SH-SY5Y (cell line): Measurements from ENCODE around the gene AGO1.

Source experiments
- GATA2 ChIP-seq: IDR thresholded peaks from 2 replicates; pipeline ENCODE4 v1.6.1; 2011; ENCODE audit warnings: mild to moderate bottlenecking, low read depth, low read length
- GATA3 ChIP-seq: IDR thresholded peaks from 2 replicates; pipeline ENCODE4 v1.6.1; 2011; ENCODE audit warnings: low read depth, mild to moderate bottlenecking, low read length, moderate library complexity

- TF ChIP-seq GATA2 (no peak), GATA3 (no peak)
Measured at GRCh38 chr1:35899941-35900340, 16.9 kb downstream of the AGO1 start.
